ENCODE data around the gene DNAH9. TPM values are rescaled to one million over a fixed set of nuclear protein-coding genes. Genes with fewer than 3 reads are reported as not detected.

Gene DNAH9
- polyA plus RNA-seq, 1 donor from 2014 or later, result 2.0 TPM

DNA sequence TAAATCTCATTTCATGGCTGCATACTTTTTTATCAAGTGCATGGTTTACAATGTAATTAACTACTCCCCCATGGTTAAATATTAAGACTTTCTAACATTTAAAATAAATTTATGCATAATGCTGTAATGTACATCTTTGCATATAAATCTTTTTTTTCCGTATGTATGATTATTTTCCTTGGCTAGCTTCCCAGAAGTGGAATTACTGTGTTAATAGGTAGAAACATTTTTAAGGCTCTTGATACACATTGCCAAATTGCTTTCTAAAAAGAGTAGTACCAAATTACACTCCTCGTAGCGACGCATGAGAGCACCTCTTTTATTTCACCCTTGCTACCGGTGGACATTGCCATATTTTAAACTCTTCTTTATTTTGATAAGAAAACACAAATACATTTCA is 141.1 kb downstream of the DNAH9 start:
- Histone ChIP-seq H3K36me3 (ENCODE audit: insufficient read depth, low read length) (no peaks in the 10 kb centered on the region), H3F3A (ENCODE audit: insufficient read depth, low read length, poor library complexity, severe bottlenecking) (no peaks in the 10 kb centered on the region), H3K9me3 (ENCODE audit: low read length) (no peaks in the 10 kb centered on the region), H3K79me2 (replicated peaks; ENCODE audit: insufficient read depth, low read length) (no peaks in the 10 kb centered on the region), H4K20me1 (ENCODE audit: insufficient read depth) (no peaks in the 10 kb centered on the region), H2AFZ (ENCODE audit: low read depth, low read length) (no peak overlapping the region), H3K9me2 (ENCODE audit: insufficient read depth, low read length) (no peaks in the 10 kb centered on the region), H3K27ac (ENCODE audit: low read length) (no peak overlapping the region), H3K9ac (ENCODE audit: low read length) (no peak overlapping the region), H3K27me3 (ENCODE audit: insufficient read depth, low read depth, low read length) (no peaks in the 10 kb centered on the region), H3K4me2 (ENCODE audit: low read length) (no peak overlapping the region), H3K4me3 (ENCODE audit: low read length) (no peak overlapping the region)
- TF ChIP-seq, protein P1, sequence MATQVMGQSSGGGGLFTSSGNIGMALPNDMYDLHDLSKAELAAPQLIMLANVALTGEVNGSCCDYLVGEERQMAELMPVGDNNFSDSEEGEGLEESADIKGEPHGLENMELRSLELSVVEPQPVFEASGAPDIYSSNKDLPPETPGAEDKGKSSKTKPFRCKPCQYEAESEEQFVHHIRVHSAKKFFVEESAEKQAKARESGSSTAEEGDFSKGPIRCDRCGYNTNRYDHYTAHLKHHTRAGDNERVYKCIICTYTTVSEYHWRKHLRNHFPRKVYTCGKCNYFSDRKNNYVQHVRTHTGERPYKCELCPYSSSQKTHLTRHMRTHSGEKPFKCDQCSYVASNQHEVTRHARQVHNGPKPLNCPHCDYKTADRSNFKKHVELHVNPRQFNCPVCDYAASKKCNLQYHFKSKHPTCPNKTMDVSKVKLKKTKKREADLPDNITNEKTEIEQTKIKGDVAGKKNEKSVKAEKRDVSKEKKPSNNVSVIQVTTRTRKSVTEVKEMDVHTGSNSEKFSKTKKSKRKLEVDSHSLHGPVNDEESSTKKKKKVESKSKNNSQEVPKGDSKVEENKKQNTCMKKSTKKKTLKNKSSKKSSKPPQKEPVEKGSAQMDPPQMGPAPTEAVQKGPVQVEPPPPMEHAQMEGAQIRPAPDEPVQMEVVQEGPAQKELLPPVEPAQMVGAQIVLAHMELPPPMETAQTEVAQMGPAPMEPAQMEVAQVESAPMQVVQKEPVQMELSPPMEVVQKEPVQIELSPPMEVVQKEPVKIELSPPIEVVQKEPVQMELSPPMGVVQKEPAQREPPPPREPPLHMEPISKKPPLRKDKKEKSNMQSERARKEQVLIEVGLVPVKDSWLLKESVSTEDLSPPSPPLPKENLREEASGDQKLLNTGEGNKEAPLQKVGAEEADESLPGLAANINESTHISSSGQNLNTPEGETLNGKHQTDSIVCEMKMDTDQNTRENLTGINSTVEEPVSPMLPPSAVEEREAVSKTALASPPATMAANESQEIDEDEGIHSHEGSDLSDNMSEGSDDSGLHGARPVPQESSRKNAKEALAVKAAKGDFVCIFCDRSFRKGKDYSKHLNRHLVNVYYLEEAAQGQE (IDR thresholded peaks at IDR 0.05; ENCODE audit: borderline replicate concordance), result no peak
- no peak for TF ChIP-seq TAF1 (IDR thresholded peaks at IDR 0.05; ENCODE audit: low read depth)
- no peak for TF ChIP-seq EP300 (conservative IDR thresholded peaks at IDR 0.05; ENCODE audit: poor library complexity, severe bottlenecking)
- no peak for TF ChIP-seq POLR2AphosphoS5 (IDR thresholded peaks at IDR 0.05)
- TF ChIP-seq EZH2 (IDR thresholded peaks at IDR 0.05; ENCODE audit: borderline replicate concordance, insufficient read depth, low read length, poor library complexity, severe bottlenecking), result no peak
- TF ChIP-seq SMC3 (conservative IDR thresholded peaks at IDR 0.05; ENCODE audit: poor library complexity), result no peak
- TF ChIP-seq RAD21 (conservative IDR thresholded peaks at IDR 0.05), result no peak
- TF ChIP-seq, protein P2, sequence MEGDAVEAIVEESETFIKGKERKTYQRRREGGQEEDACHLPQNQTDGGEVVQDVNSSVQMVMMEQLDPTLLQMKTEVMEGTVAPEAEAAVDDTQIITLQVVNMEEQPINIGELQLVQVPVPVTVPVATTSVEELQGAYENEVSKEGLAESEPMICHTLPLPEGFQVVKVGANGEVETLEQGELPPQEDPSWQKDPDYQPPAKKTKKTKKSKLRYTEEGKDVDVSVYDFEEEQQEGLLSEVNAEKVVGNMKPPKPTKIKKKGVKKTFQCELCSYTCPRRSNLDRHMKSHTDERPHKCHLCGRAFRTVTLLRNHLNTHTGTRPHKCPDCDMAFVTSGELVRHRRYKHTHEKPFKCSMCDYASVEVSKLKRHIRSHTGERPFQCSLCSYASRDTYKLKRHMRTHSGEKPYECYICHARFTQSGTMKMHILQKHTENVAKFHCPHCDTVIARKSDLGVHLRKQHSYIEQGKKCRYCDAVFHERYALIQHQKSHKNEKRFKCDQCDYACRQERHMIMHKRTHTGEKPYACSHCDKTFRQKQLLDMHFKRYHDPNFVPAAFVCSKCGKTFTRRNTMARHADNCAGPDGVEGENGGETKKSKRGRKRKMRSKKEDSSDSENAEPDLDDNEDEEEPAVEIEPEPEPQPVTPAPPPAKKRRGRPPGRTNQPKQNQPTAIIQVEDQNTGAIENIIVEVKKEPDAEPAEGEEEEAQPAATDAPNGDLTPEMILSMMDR (IDR thresholded peaks at IDR 0.05; ENCODE audit: poor library complexity, severe bottlenecking), result no peak
- no peak for TF ChIP-seq MXI1 (conservative IDR thresholded peaks at IDR 0.05; ENCODE audit: poor library complexity, severe bottlenecking)

- H3K27ac ChIP-seq (ENCODE audit: low read length), result no peak overlapping the region
- no peaks in the 10 kb centered on the region for H3K9me3 ChIP-seq (ENCODE audit: low read length)
- TF ChIP-seq RAD21 (conservative IDR thresholded peaks at IDR 0.05) (no peak), SMC3 (conservative IDR thresholded peaks at IDR 0.05; ENCODE audit: poor library complexity) (no peak), POLR2AphosphoS5 (IDR thresholded peaks at IDR 0.05) (no peak), EZH2 (IDR thresholded peaks at IDR 0.05; ENCODE audit: borderline replicate concordance, insufficient read depth, low read length, poor library complexity, severe bottlenecking) (no peak), MXI1 (conservative IDR thresholded peaks at IDR 0.05; ENCODE audit: poor library complexity, severe bottlenecking) (no peak), TAF1 (IDR thresholded peaks at IDR 0.05; ENCODE audit: low read depth) (no peak), EP300 (conservative IDR thresholded peaks at IDR 0.05; ENCODE audit: poor library complexity, severe bottlenecking) (no peak)
- TF ChIP-seq, protein P2 (IDR thresholded peaks at IDR 0.05; ENCODE audit: poor library complexity, severe bottlenecking), result no peak
- TF ChIP-seq, protein P1 (IDR thresholded peaks at IDR 0.05; ENCODE audit: borderline replicate concordance), result no peak
- H4K20me1 ChIP-seq (ENCODE audit: insufficient read depth), result no peaks in the 10 kb centered on the region
- H3K36me3 ChIP-seq (ENCODE audit: insufficient read depth, low read length), result no peaks in the 10 kb centered on the region
- no peak overlapping the region for H2AFZ ChIP-seq (ENCODE audit: low read depth, low read length)
- no peaks in the 10 kb centered on the region for H3F3A ChIP-seq (ENCODE audit: insufficient read depth, low read length, poor library complexity, severe bottlenecking)
- no peak overlapping the region for H3K4me3 ChIP-seq (ENCODE audit: low read length)
- H3K9ac ChIP-seq (ENCODE audit: low read length), result no peak overlapping the region
- no peaks in the 10 kb centered on the region for H3K79me2 ChIP-seq (replicated peaks; ENCODE audit: insufficient read depth, low read length)
- H3K4me2 ChIP-seq (ENCODE audit: low read length), result no peak overlapping the region
- no peaks in the 10 kb centered on the region for H3K9me2 ChIP-seq (ENCODE audit: insufficient read depth, low read length)
- H3K27me3 ChIP-seq (ENCODE audit: insufficient read depth, low read depth, low read length), result no peaks in the 10 kb centered on the region
Measured at GRCh38 chr17:11739848-11740247, 141.6 kb downstream of the DNAH9 start.

Data from neural cell (in vitro differentiated cells).